H1 (cell line): ENCODE results near the gene EPHA6. TPM values are rescaled to one million over a fixed set of nuclear protein-coding genes. Genes with fewer than 3 reads are reported as not detected.

ENCODE experiments used
- CTCF ChIA-PET: fragments of 300-600 bp; sonication (Branson Sonifier 250); formaldehyde crosslinking; loops from one replicate; lab custom pipeline; 2021; ENCODE audit not compliant: partially characterized antibody; lab: Charles Lee
- POLR2A ChIA-PET: fragments of 300-600 bp; sonication (Branson Sonifier 250); formaldehyde crosslinking; loops from one replicate; lab custom pipeline; 2021; ENCODE audit warnings: inconsistent platforms; ENCODE audit not compliant: partially characterized antibody; lab: Charles Lee
- DNase-seq, 2 experiments: peaks; one replicate each; pipeline versions ENCODE4 v3.0.0 to v3.0.0-alpha.2; 2010 to 2022; ENCODE audit warnings: low spot score in 2 of 2, low read depth in 1 of 2, mixed read lengths in 1 of 2
- FAIRE-seq: peaks from 2 replicates; lab custom pipeline; 2011; peaks lifted over from hg19 to GRCh38; lab: Jason Lieb, UNC
- H2AFZ ChIP-seq: 2 replicates; pipeline ENCODE4 v1.8.1; 2012; ENCODE audit warnings: low read length, inconsistent platforms
- H2AK5ac ChIP-seq: 2 replicates; pipeline ENCODE4 v1.6.1; 2013; ENCODE audit warnings: low read depth, low read length
- H2BK120ac ChIP-seq: replicated peaks from 2 replicates; pipeline ENCODE3; 2013; ENCODE audit warnings: low read depth, low read length, inconsistent platforms
- H2BK12ac ChIP-seq: 2 replicates; pipeline ENCODE4 v1.6.1; 2013; ENCODE audit warnings: low read depth, low read length
- H2BK15ac ChIP-seq: 2 replicates; pipeline ENCODE4 v1.6.1; 2013; ENCODE audit warnings: low read length
- H2BK20ac ChIP-seq: 2 replicates; pipeline ENCODE4 v1.6.1; 2013; ENCODE audit warnings: low read length
- H2BK5ac ChIP-seq: 2 replicates; pipeline ENCODE4 v1.6.1; 2013; ENCODE audit warnings: low read depth, low read length
- H3K14ac ChIP-seq: 2 replicates; pipeline ENCODE4 v1.6.1; 2013; ENCODE audit warnings: inconsistent platforms; ENCODE audit not compliant: insufficient read length
- H3K18ac ChIP-seq: 2 replicates; pipeline ENCODE4 v1.6.1; 2013; ENCODE audit warnings: low read length; ENCODE audit errors: extremely low read depth
- H3K23ac ChIP-seq: 2 replicates; pipeline ENCODE4 v1.6.1; 2013; ENCODE audit warnings: inconsistent platforms; ENCODE audit not compliant: insufficient read length
- H3K23me2 ChIP-seq: 2 replicates; pipeline ENCODE4 v1.6.1; 2013; ENCODE audit warnings: low read depth, low read length
- H3K27ac ChIP-seq: 2 replicates; pipeline ENCODE4 v1.6.1; 2011; ENCODE audit warnings: low read depth, low read length, inconsistent platforms
- H3K27me3 ChIP-seq, 4 experiments: replicated peaks in 1 of 4; 1 replicate in 1 of 4; 2 replicates in 3 of 4; pipeline versions ENCODE4 v1.6.1 to v1.8.1; 2011 to 2013; ENCODE audit warnings: low read length in 3 of 4, mild to moderate bottlenecking in 3 of 4, inconsistent platforms in 2 of 4, mixed read lengths in 2 of 4, moderate library complexity in 1 of 4; ENCODE audit not compliant: control insufficient read depth in 3 of 4, insufficient read depth in 3 of 4; ENCODE audit errors: extremely low read depth in 1 of 4
- H3K36me3 ChIP-seq, 4 experiments: 2 replicates each; pipeline versions ENCODE4 v1.6.1 to v1.8.1; 2011 to 2013; ENCODE audit warnings: mild to moderate bottlenecking in 4 of 4, low read length in 3 of 4, moderate library complexity in 2 of 4, control low read depth in 1 of 4, inconsistent platforms in 1 of 4; ENCODE audit not compliant: insufficient read depth in 4 of 4, control insufficient read depth in 2 of 4
- H3K4ac ChIP-seq: replicated peaks from 2 replicates; pipeline ENCODE3; 2013; ENCODE audit warnings: low read length, low read depth, mixed read lengths, inconsistent platforms; ENCODE audit not compliant: insufficient read length
- H3K4me1 ChIP-seq, 4 experiments: replicated peaks in 1 of 4; 1 replicate in 1 of 4; 2 replicates in 3 of 4; pipeline versions ENCODE4 v1.6.1 to v1.8.1; 2011 to 2013; ENCODE audit warnings: low read length in 3 of 4, inconsistent platforms in 2 of 4, mixed read lengths in 1 of 4; ENCODE audit not compliant: insufficient read depth in 4 of 4, control insufficient read depth in 3 of 4
- H3K4me2 ChIP-seq, 2 experiments: 2 replicates each; pipeline versions ENCODE4 v1.6.1 to v1.8.1; 2011 to 2013; ENCODE audit warnings: low read depth in 2 of 2, low read length in 2 of 2, control low read depth in 1 of 2, inconsistent platforms in 1 of 2, mild to moderate bottlenecking in 1 of 2; ENCODE audit not compliant: insufficient read depth in 1 of 2
- H3K4me3 ChIP-seq, 4 experiments: fragments of 200-600, 300-600 bp in 1 of 4; sonication (generic), shearing (Covaris generic), sonication (Bioruptor Twin) in 1 of 4; 2 replicates each; pipeline versions ENCODE4 v1.5.1 to v1.8.1; 2011 to 2016; ENCODE audit warnings: low read length in 4 of 4, low read depth in 3 of 4, control low read depth in 2 of 4, inconsistent platforms in 2 of 4, mild to moderate bottlenecking in 2 of 4, mixed read lengths in 1 of 4, moderate library complexity in 1 of 4; ENCODE audit not compliant: insufficient read depth in 2 of 4; ENCODE audit errors: extremely low read depth in 1 of 4
- H3K56ac ChIP-seq: replicated peaks from 2 replicates; pipeline ENCODE3; 2013; ENCODE audit warnings: low read depth, mild to moderate bottlenecking, mixed read lengths, low read length, inconsistent platforms; ENCODE audit not compliant: insufficient read length
- H3K79me1 ChIP-seq: 2 replicates; pipeline ENCODE4 v1.6.1; 2013; ENCODE audit warnings: low read depth, low read length, control low read depth
- H3K79me2 ChIP-seq, 2 experiments: 2 replicates each; pipeline versions ENCODE4 v1.6.1 to v1.8.1; 2012 to 2013; ENCODE audit warnings: low read length in 2 of 2, mild to moderate bottlenecking in 2 of 2, inconsistent platforms in 1 of 2; ENCODE audit not compliant: insufficient read depth in 2 of 2, control insufficient read depth in 1 of 2
- H3K9ac ChIP-seq, 4 experiments: replicated peaks in 1 of 4; 1 replicate in 1 of 4; 2 replicates in 3 of 4; pipeline versions ENCODE4 v1.6.1 to v1.8.1; 2011 to 2013; ENCODE audit warnings: low read depth in 3 of 4, low read length in 3 of 4, control low read depth in 2 of 4, mild to moderate bottlenecking in 2 of 4, moderate library complexity in 2 of 4, inconsistent platforms in 1 of 4; ENCODE audit errors: extremely low read depth in 1 of 4
- H3K9me3 ChIP-seq, 2 experiments: 2 replicates each; pipeline versions ENCODE4 v1.6.1 to v1.8.1; 2012 to 2013; ENCODE audit warnings: mild to moderate bottlenecking in 2 of 2, moderate library complexity in 2 of 2, control low read depth in 1 of 2, inconsistent platforms in 1 of 2, low read depth in 1 of 2, low read length in 1 of 2, mixed read lengths in 1 of 2; ENCODE audit not compliant: insufficient read depth in 2 of 2
- H4K20me1 ChIP-seq, 2 experiments: replicated peaks in 1 of 2; 2 replicates each; pipeline versions ENCODE3 to v1.8.1; 2011 to 2013; ENCODE audit warnings: inconsistent platforms in 2 of 2, low read length in 2 of 2, mild to moderate bottlenecking in 1 of 2; ENCODE audit not compliant: insufficient read depth in 2 of 2, control insufficient read depth in 1 of 2
- H4K5ac ChIP-seq: 2 replicates; pipeline ENCODE4 v1.6.1; 2013; ENCODE audit warnings: low read length, low read depth, mixed read lengths, inconsistent platforms; ENCODE audit not compliant: insufficient read length
- H4K8ac ChIP-seq: 2 replicates; pipeline ENCODE4 v1.8.0; 2013; ENCODE audit warnings: mild to moderate bottlenecking, moderate library complexity, low read length, inconsistent platforms; ENCODE audit not compliant: insufficient read depth; ENCODE audit errors: extremely low read depth
- H4K91ac ChIP-seq: replicated peaks from 2 replicates; pipeline ENCODE3; 2013; ENCODE audit warnings: low read length, mixed read lengths, inconsistent platforms; ENCODE audit not compliant: insufficient read length
- ASH2L ChIP-seq: fragments of 200-600, 300-600 bp; sonication (generic); IDR thresholded peaks from one replicate; pipeline ENCODE4 v1.7.1; 2017; ENCODE audit warnings: low read length
- CHD2 ChIP-seq: IDR thresholded peaks from 2 replicates; pipeline ENCODE4 v1.6.1; 2012; ENCODE audit warnings: low read length, improper control_type of control experiment
- CREB1 ChIP-seq: IDR thresholded peaks from 2 replicates; pipeline ENCODE4 v1.6.1; 2012; ENCODE audit warnings: inconsistent platforms
- SP1 ChIP-seq: IDR thresholded peaks from 2 replicates; pipeline ENCODE4 v1.6.1; 2011; ENCODE audit warnings: low read depth, low read length
- TEAD4 ChIP-seq: IDR thresholded peaks from 2 replicates; pipeline ENCODE4 v1.6.1; 2012; ENCODE audit warnings: low read depth, low read length, inconsistent platforms, mixed read lengths
- WGBS, 2 experiments: shearing (Covaris generic) in 1 of 2; methylation state at CpG; one replicate each; pipeline versions ENCODE4 v1.1.6 to v1.1.7; 2013 to 2015; ENCODE audit warnings: low lambda C conversion rate in 2 of 2, mixed read lengths in 2 of 2, inconsistent platforms in 1 of 2, low coverage in 1 of 2, missing lambda C conversion rate in 1 of 2; ENCODE audit not compliant: insufficient replicate concordance in 2 of 2, insufficient coverage in 1 of 2, insufficient read length in 1 of 2; ENCODE audit errors: extremely low coverage in 1 of 2, missing lambda C conversion rate in 1 of 2; 5-methylcytosine and 5-hydroxymethylcytosine counted together
- polyA plus RNA-seq, 7 experiments: library from polyadenylated mRNA; depleted of rRNA in 3 of 7; stranded (reverse) in 5 of 7; unstranded in 2 of 7; fragments of >200 nt in 5 of 7; fragments of 200-250 nt in 2 of 7; gene quantifications; 1 replicate in 5 of 7; 2 replicates in 1 of 7; 4 replicates in 1 of 7; pipeline versions ENCODE4 v1.2.1 to v1.2.3, GENCODE V29; 2011 to 2013; ENCODE audit warnings: missing spikeins in 2 of 7, mixed read lengths in 2 of 7
- total RNA-seq: library from RNA; stranded (reverse); fragmentation: NEBNext Ultra II Directional; extraction: Animal tissue kit (Norgen Biotek cat#: 25700); gene quantifications from 2 replicates; pipeline ENCODE4 v1.2.1, GENCODE V29; 2021

EPHA6 gene
- total and polyA plus RNA-seq, 2 of the 8 experiments (the other 6 are each of a cell fraction or from before 2014, with no cell fraction given): 0.83 to 3.2 TPM

DNA sequence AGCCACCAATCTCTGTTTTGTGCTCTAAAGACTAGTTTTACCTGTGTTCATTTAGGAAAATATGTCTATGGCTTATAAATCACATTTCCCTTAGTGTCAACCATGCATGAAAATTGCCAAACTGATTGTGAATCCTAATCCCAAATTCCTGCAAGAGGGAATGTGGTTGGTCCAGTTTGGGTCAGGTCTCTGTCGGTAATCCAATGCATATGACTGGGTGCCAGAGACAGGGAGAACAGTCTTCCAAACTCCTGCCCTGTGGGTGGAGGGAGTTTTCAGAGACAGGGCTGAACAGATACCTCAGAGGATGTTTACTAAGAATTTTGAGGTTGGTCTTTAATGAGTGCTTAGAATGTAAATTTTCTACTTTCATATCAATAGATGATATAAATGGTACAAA lies 649.6 kb downstream of the EPHA6 start:
- Histone ChIP-seq H3K9ac (no peak overlapping the region), H4K20me1 (no peaks in the 10 kb centered on the region), H3K23me2 (no peaks in the 10 kb centered on the region), H2BK5ac (no peak overlapping the region), H3K14ac (no peak overlapping the region), H3K27ac (no peak overlapping the region), H4K8ac (no peak overlapping the region), H3K4me3 (no peak overlapping the region), H3K27me3 (no peaks in the 10 kb centered on the region), H2BK20ac (no peak overlapping the region), H3K23ac (no peak overlapping the region), H2BK12ac (no peak overlapping the region), H3K9me3 (no peaks in the 10 kb centered on the region), H3K18ac (no peak overlapping the region), H3K36me3 (no peaks in the 10 kb centered on the region), H3K79me1 (no peaks in the 10 kb centered on the region), H4K5ac (no peak overlapping the region), H3K4me2 (no peak overlapping the region; a peak in 1 of 4 replicates), H3K4ac (no peak overlapping the region), H2AFZ (no peak overlapping the region), H2BK15ac (no peak overlapping the region), H3K79me2 (no peaks in the 10 kb centered on the region), H2AK5ac (no peak overlapping the region), H3K4me1 (peaks cover 0 to 5% (median 2%) of the 10 kb centered on the region in 4 experiments; a peak in 1 of 7 replicates), H2BK120ac (no peak overlapping the region), H4K91ac (no peak overlapping the region), H3K56ac (no peak overlapping the region)
- POLR2A ChIA-PET: no interaction called here
- no peak for DNase-seq
- TF ChIP-seq ASH2L (peak; percentile 31), SP1 (peak; percentile 66; the same call in 1 of the 2 replicates), CHD2 (no peak), CREB1 (no peak), TEAD4 (peak; percentile 84)
- 39% methylated on average over 1 of the region's 1 CpG; no CpG with 5 or more reads in 1 of the 2 experiments for WGBS, 2 experiments
- FAIRE-seq: no peak
- CTCF ChIA-PET: no interaction called here
